Suppressor macrophage treated with lipopolysaccharide for 1 hour (primary cell): ENCODE data around the gene TPD52L2.

Source experiments
- DNase-seq, 3 donors: peaks; one replicate each; pipeline ENCODE4 v3.0.0-alpha.2; 2020 to 2022

TPD52L2 gene

DNA sequence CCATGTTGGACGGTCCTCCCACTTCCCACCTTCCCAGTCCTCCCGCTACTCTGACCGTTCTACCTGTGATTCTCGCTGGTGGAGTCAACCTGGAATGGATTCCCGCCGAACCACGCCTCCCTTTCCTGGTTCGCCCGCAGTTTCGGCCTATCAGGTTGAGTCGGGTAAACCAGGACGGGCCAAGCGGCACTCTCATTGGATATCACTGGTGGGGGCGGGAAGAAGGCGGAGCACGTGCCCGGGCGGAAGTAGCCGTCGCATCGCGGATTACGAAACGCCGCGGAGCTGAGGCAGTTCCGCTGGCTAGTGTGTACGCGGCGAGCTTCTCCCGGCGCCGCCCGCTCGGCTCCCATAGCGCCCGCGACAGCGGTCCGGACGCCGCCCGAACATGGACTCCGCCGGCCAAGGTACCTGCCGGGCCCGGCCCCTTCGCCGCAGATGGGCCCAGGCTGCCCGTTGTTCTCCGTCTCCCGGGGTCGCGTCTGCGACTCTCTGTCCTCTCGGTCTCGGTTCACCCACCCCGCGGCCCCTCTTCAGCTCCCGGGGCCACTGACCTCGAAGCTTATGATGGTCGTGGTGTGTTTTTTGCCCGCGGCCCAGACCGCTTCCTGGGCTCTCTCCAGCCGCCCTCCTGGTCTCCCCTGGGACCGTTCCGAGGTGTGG lies at the start of gene TPD52L2:
TSS of gene TPD52L2 (plus strand) at position 293 of the 663 bp plus-strand sequence. CDS start at position 389, 96 bp downstream.
- peak; percentile 98 to 100 (median 99) for DNase-seq

DNA sequence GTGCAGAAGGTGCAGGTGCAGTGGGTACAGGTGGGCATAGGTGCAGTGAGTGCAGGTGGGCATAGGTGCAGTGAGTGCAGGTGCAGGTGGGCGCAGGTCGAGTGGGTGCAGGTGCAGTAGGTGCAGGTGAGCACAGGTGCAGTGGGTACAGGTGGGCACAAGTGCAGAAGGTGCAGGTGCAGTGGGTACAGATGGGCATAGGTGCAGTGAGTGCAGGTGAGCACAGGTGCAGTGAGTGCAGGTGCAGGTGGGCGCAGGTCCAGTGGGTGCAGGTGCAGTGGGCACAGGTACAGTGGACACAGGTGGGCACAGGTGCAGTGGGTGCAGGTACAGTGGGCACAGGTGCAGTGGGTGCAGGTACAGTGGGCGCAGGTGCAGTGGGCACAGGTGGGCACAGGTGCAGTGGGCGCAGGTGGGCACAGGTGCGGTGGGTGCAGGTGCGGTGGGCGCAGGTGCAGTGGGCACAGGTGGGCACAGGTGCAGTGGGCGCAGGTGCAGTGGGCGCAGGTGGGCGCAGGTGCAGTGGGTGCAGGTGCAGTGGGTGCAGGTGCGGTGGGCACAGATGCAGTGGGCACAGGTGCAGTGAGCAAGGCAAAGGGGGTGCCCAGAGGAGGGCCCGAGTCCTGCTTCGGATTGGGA lies 49.3 kb upstream of the TPD52L2 start:
- peak in 1 of 3 donors; percentile 38 for DNase-seq

DNA sequence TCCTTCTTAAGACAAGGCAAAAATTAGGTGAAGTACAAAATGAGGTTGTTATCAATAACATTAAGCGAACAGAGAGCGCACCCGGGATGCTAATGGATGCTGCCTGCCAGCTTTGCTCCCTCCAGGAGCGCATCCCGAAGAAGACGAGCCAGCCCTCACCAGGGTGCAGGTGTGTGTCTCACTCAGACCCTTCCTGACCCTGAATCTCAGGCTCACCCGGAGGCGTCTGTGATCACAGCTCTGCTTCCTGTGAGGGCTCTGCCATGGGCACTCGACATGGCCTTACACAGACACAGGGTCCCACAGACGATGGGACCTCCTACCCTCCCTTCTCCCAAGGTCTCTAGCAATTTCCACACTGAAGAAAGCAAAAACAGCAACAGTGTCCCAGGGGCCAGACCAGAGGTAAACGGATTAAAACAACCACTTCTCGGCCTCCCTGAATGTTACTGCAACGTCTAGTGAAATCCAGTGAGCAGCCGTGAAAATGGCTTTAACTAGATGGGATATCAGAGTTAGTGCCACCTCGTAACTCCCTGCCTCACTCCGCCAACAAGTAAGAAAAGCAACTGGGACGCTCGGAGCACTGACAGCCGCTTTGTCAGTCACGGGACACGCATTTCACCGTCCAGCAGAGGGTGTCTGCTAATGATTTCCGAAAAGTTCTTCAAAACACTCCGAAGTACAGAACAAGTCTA lies 45.7 kb upstream of the TPD52L2 start:
- DNase-seq: peak in 2 of 3 donors; percentile 21 to 34

DNA sequence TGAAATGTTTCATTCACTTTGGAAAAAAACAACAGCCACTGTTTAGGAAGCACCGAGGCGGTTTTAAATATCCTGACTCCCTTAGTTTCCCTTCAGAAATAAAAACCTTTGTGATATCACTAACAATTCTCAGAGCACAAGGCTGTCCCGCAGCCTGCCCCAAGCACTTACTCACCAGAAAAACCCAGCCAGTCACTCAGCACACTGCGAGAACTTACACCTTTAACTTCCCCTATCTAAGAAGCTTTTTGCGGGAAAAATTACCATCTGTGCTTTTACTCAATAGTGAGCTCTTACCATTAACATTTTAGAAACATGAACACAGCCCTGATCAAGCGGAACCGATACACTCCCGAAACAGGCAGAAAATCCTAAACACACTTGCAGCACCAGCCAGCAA lies 43.3 kb upstream of the TPD52L2 start:
- peak; percentile 80 to 86 (median 82) for DNase-seq

DNA sequence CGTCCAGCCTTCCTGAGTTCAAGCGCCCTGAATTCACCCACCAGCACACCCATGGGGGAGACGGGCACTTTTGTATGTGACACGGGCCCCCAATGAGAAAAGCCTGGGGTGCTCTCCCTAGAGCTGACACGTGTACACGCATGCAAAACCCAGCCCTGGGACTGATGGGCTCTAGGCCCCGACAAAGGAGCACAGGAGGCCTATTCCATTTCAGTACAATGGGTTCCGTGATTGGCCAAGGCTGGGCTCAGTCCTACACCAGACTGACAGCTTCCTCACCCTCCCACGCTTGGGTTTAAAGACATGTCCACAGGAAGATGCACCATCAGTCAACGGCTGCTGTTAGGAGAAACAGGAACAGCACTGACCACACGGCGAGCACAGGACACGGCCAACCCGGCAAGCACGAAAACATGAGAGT lies 42.8 kb upstream of the TPD52L2 start:
- DNase-seq: peak; percentile 85 to 91 (median 89)

DNA sequence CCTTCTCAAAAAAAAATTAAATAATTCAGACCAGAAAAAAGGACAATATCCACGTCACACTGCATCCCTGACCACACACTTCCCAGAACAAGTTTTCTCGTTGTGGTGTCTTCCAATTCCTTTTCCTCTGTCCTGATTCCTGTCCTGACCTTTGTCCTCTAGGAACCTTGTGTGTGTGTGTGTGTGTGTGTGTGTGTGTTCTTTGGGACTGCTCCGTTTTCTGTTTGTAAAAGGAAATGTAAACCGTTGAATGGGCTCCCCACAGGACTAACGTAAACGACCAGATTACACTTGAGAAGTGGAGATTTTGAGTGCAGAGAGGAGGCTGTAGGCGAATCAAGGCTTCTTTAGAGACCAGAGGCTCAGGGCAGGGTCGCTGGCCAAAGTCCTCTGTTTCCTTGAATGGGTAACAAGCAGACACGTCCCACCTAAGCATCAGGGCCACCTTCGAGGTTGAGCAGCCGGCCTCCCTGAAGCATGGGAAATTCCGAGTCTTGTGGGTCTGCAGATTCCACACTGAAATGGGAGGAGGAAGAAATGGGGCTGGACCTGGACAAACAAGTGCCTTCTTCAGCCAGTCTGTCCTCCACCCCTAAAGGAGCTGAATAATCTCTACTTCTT lies 41.3 kb upstream of the TPD52L2 start:
- no peak for DNase-seq

DNA sequence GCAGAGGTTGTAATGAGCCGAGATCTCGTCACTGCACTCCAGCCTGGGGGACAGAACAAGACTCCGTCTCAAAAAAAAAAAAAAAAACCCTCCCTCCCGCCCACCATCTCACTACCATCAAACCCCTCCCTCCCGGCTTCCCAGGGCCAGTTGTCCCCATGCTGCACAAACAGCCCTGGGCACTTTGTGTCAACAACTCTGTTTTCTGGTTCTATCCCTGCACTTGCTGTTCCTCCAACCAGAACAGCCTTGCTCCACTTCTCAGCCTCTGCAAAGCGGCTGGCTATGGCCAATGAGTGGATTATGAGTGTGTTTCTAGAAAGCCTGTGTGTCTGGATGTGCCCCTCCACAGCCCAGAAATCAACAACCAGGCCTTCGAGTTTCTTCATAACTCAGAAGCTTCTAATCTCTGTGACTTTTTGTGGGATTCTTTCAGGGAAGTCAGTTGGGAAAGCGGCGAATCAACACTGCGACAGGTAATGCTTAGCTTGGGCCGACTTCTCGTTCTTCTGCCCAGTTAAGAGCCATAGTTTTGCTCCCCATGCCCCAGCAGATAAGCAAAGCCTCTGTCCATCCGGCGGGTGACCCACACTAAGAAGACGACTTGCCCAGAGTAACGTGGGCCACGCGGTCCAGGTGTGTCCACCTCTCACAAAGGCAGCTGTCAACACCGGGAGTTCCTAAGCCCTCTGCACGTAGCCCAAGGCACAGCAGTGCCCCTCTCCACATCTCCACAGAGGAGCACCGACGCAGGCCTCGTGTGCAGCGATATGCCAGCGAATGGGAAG lies 39.5 kb upstream of the TPD52L2 start:
- no peak for DNase-seq

DNA sequence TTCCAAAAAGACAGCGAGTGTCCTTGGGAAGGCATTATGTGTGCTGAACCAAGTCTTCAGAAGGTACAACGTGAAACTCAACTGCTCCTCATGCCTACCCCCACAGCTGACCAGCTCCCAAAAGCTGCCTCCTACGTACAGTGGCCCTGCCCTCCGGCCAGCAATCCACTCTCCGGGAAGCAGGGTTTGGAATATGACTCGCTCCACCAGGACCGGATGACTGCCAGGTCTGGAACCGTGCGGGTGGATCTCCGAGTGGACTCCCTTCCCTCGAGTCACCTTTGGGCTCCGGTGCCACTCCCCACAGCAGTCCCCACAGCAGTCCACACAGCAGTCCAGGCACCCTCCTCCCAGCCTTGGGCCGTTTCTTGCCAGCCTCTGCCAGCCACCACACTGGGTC lies 38.3 kb upstream of the TPD52L2 start:
- no peak for DNase-seq

DNA sequence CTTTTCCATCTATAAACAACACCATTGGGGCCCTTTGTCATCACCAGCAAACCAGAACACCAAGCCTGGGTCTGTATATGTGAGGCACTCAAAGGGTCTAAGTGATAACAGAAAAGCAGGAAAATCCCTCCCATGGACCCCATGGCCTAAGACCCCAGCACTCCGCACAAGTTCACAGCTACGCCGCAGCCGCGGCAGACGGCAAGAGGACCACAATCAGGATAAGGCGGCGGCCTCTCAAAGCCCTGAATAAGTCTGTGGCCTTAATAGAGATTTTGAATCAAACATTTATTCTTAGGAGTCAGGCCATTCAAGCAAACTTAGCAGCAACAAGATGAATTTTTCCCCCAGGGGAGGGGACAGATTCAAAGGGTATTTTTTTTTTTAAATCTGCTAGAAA lies 36.9 kb upstream of the TPD52L2 start:
- DNase-seq: no peak

DNA sequence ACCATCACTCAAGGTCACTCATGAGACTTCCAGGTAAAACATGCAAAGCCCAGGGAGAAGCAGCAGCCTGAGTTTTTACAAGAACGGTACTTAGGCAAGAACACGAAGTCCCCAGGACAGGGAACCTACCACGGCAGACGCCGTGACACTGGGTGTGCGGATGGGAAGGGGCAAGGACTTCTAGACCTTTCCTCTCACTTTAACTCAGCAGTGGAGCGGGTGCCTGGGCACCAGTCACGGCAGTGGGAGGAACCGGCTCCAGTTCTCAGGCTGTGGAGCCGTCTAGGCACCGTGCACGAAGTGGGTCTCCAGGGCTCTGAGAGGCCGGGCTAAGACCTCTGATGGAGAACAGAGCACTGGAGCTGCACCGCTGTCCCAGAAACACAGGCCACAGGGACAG lies 36.5 kb upstream of the TPD52L2 start:
- DNase-seq: no peak

DNA sequence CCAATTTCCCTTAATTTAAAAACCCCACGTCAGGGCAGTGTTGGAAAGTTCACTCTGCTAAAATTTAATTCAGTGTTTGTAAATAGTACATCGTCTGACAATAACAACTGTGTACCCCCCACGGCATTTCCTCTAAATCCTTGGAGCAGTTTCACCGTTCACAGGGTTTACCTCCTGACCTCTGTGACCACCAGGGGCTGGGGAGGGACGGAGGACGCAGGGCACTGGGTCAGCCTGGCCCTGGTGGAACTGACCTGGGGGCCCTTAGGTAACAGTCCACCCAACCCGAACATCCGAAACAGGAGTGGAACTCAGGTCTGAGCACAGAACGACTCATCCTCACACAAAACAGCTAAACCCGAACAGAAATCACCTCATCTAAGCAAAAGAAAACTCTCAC lies 36.1 kb upstream of the TPD52L2 start:
- no peak for DNase-seq

DNA sequence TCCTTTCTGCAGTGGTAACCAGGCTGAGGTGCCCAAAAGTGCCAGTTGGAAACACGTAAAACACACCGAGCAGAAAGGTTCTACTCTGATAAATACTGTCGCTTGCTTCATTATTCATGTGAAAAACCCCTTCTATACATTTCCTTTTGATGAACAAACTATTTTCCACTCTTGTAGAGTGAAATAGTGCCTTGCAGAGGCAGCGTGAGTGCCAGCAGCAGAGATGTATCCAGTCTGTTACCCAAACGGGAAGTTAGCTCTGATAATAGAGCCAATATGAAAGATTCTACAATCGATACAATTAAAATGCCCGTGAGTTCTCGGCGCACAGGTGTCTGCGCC lies 35.5 kb upstream of the TPD52L2 start:
- peak; percentile 31 to 44 (median 38) for DNase-seq

DNA sequence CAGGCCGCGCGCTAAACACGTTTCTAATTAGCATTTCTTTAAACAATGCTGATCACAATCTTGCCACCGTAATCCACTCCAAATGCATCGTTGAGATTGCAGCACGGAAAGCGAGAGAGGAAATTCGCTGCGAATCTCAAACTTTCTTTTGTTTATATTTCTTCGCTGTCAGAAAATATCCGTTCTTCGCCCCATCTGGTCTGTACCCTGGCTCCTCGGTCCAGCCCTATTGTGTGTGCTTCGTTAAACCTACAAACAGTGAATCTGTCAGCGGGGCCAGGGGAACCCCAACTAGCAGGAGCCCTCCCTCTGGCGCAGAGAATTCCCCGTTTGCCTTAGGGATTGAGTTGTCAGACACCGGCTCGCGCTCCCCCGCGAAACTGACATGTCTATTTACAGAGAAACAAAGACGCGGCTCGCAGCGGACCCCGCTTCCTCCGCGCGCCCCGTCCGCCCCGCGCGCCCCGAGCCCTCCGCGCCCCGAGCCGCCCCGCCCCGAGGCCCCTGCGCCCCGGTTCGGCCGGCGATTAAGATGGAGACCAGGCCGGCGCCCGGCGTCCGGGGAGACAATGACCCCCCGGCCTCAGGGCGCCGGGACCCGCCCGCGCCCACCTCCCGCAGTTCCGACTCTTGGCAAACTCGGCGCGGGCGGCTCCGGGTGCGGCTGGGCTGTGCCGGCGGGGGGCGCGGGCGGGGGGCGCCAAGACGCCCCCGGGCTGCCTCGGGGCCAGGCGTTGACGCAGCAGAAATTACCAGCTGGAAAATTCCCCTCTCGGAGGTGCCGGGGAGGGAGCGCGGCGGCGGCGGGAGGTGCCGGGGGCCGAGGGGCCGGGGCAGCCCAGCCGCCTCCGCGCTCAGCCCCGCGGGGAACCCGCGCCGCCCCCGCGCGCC lies 34.9 kb upstream of the TPD52L2 start:
- peak; percentile 81 to 86 (median 82) for DNase-seq

DNA sequence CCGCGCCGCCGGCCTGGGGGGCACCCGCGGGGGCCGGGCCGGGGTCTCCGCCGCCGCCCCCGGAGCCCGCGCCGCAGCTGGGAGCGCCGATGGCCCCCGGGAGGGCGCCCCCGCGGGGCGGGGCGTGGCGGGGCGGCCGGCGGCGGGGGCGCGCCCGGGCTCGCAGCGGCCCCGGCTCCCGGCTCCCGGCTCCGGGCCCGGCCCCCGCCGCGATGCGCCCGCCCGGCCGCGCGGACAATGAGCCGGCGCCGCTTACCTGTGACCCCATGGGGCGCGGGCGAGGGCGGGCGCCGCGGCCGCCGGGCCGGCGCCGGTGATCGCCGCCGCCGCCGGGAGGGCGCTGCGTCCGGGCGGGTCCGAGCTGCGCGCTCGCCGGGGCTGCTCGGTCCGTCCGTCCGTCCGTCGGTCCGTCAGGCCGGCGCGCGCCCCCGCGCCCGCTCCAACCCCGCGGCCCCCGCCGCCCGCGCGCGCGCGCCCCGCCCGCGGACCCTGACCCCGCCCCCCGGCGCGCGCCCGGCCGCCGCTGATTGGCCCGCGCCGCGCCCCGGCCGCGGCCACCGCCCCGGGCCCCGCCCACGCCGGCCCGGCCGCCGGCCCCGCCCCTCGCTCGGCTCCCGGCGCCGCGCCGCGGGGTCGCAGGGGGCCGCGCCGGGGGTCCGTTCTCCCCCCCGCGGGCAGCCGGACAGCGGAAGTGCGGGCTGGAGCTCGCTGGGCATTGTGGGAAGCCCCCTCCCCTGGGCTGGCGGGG lies 34.1 kb upstream of the TPD52L2 start, which contains the start of gene ZBTB46:
TSS of gene ZBTB46 (minus strand) at position 424 of the 748 bp plus-strand sequence. CDS start 40,507 bp downstream, outside the sequence.
- DNase-seq: peak; percentile 75 to 97 (median 89)

DNA sequence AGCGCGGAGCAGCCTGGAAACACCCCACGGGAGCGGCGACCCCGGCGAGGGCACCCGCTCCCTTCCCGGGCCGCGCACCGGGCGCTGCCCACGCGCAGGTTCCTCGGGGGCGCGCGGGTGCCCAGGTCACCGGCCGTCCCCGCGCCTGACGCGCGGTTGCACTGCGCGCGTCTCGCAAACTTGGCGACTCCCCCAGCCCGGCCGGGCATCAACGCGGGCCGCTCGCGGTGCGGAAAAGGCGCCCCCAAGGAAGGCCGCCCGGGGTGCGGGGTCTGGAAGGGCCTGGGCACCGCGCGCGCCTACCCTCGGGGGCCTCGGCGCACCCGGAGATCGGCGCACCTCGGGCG lies 33.5 kb upstream of the TPD52L2 start:
- DNase-seq: peak in 2 of 3 donors; percentile 31 to 62

DNA sequence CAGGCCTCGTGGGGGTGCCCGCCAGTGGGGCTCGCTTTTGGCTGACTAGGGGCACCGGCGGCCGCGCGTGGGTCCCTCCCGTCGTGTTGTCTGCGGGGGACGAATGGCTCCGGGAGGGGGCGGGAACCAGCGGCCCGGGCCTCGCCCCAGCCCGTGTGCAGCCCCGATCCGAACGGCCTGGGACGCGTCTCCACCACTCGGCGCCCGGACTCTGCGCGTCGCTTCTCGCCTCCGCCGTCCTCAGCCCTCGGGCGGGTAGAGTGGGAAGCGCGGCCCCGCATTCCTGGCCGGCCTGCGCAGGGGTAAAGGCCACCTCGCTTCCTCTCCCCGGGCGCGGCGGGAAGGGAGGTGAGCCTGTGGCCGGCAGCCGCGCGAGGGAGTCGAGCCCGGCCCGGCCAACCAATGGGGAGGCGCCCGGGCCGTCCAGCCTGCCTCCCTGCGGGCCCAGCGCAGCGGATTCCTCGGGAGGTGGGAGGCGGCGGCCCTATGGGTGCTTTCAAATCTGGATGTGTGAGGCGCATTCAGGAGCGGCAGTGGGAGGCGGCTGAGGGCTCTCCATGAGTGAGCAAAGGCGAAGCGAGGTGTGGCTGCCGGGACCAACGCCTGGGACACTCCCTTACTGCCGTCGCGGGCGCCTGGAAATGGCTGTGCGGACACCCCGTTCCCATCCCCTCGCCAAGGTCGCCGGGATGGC lies 32.9 kb upstream of the TPD52L2 start:
- peak; percentile 44 to 78 (median 48) for DNase-seq

DNA sequence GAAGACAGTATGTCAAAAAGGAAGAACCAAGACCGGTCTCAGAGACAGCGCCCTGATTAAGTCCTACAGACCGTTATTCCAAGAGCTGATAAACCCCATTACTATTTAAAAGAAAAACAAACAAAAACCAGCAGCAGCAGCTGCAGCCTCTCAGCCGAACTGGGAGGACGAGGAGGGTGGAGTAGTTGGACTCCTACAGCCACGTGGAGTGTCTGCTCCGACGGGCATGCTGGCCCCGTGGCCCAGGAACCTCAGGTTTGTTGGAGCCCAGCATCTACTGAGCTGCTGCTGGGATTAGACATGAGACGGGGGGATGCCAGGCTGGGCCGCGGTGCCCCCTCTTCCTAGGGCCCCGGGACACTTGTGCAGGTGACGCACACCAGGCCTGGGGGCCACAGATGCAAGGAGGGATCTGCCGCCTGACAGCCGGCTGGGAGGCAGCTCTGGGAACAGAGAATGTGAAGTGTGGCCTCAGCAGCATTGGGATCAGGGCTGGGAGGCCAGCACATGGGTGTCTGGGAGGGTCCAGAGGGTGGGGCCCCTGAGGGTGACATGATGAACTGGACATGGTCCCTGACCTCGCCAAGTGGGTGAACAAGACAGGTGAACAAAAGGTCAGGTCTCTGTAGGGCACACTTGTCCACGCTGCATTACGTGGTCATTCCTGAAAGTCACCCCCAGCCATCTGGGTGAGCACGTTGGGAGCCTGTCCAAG lies 31.1 kb upstream of the TPD52L2 start:
- no peak for DNase-seq

DNA sequence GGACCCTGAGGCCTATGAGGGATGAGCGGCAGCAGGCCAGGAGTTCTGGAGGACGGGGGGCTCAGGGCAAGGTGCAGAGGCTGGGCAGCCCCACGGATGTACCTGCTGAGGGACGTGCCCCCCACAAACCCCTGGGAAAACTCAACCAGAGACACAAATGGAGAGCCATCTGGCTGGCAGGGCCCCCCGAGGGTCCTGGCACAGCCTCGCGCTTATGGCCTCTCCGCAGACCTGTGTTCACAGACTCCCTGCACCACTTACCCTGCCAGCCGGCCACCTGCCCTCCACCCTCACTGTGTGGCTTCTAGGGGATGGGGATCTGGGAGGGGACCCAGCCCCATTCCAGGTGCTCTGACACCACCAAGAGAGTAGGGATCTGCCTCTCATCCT lies 30.6 kb upstream of the TPD52L2 start:
- DNase-seq: no peak

DNA sequence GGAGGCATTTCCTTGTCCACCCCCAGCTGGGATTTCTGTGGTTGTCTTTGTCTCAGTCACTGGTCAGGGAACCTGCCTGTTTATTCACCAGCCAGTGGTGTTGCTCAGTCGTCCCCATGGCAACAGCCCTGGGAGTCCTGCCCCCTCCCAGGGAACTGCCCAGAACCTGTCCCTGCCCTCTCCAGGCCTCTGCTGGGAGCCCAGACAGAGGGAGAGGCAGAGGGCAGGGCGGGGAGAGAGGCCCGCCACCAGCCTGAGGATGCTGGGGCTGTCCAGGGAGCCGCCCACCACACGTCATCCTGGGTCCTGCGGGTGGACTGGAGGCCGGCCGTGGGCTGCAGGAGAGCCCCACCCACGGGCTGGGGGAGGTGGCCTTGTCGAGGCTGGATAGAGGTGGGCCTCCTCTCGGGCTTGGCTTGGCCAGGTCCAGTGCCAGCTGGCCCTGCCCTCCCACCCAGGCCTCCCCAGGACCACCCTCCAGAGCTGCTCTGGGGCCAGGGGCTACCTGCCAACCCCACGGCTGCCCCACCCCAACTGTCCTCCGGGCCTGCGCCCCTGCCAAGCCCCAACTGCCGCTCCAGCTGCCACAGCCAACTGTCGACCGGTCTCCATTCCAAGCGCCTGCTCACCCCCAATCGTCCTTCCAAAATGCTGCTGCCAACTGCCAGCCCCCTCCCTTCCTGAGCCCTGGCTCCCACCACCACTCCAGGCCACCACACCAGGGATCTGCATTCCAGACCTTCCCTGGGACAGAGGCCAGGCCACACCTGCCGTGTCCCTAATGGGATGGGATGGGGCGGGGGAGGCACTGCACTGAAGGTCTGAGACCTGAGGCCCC lies 29.8 kb upstream of the TPD52L2 start:
- DNase-seq: peak; percentile 86 to 94 (median 89)
